Stomach (tissue), 4 donors: Measurements from ENCODE around the gene DNAH14.

Experiments
- EP300 ChIP-seq: sonication (generic); formaldehyde crosslinking; IDR thresholded peaks from one replicate; pipeline ENCODE4 v1.6.1; 2017; ENCODE audit warnings: antibody characterized with exemption
- POLR2A ChIP-seq, 4 donors: fragments of 450-650 bp; IDR thresholded peaks; one replicate each; pipeline ENCODE4 v1.6.1; 2016; ENCODE audit warnings: antibody characterized with exemption in 4 of 4, control low read depth in 2 of 4, mild to moderate bottlenecking in 1 of 4, moderate library complexity in 1 of 4
- POLR2AphosphoS5 ChIP-seq, 3 donors: sonication (generic); formaldehyde crosslinking; IDR thresholded peaks; one replicate each; pipeline ENCODE4 v1.6.1; 2016; ENCODE audit warnings: antibody characterized with exemption in 3 of 3
- TF ChIP-seq, protein P1 (sequence below), 7 experiments: fragments of 450-650 bp in 4 of 7; fragments of 200-600 bp in 3 of 7; sonication (generic) in 3 of 7; IDR thresholded peaks; one replicate each; pipeline ENCODE4 v1.5.1; 2016 to 2019; ENCODE audit warnings: antibody characterized with exemption in 7 of 7, control low read depth in 2 of 7, mild to moderate bottlenecking in 1 of 7

DNA sequence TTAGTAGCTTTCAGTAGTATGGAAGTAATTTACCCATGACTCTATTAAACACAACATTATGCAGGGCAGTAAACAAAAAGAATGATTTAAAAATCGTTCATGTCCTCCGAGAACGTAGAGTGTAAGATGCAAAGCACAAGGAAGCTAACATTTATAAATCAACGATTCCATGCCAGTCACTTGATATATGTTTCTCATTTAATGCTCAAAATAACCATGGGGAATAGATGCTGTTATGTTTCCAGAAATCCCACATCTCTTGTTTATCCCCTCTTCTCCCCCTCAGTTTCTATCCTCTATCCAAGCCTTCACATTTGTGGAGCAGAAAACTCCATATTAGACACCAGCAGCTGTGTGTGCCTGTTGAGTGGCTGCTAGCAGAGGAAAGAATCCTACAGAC lies 445.5 kb downstream of the DNAH14 start:
- TF ChIP-seq POLR2AphosphoS5 (IDR thresholded peaks at IDR 0.05) (no peak), POLR2A (IDR thresholded peaks at IDR 0.05) (no peak), EP300 (no peak)
- TF ChIP-seq, protein P1, sequence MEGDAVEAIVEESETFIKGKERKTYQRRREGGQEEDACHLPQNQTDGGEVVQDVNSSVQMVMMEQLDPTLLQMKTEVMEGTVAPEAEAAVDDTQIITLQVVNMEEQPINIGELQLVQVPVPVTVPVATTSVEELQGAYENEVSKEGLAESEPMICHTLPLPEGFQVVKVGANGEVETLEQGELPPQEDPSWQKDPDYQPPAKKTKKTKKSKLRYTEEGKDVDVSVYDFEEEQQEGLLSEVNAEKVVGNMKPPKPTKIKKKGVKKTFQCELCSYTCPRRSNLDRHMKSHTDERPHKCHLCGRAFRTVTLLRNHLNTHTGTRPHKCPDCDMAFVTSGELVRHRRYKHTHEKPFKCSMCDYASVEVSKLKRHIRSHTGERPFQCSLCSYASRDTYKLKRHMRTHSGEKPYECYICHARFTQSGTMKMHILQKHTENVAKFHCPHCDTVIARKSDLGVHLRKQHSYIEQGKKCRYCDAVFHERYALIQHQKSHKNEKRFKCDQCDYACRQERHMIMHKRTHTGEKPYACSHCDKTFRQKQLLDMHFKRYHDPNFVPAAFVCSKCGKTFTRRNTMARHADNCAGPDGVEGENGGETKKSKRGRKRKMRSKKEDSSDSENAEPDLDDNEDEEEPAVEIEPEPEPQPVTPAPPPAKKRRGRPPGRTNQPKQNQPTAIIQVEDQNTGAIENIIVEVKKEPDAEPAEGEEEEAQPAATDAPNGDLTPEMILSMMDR (IDR thresholded peaks at IDR 0.05): no peak
